ENCODE measurements around the gene ATP6V1B1. TPM values are rescaled to one million over a fixed set of nuclear protein-coding genes. Genes with fewer than 3 reads are reported as not detected.
A peak's percentile ranks its signal among the peaks of the same experiment; 100 is the strongest.

Gene ATP6V1B1
- total RNA-seq, 1 experiment from 2014 or later, result not detected

DNA sequence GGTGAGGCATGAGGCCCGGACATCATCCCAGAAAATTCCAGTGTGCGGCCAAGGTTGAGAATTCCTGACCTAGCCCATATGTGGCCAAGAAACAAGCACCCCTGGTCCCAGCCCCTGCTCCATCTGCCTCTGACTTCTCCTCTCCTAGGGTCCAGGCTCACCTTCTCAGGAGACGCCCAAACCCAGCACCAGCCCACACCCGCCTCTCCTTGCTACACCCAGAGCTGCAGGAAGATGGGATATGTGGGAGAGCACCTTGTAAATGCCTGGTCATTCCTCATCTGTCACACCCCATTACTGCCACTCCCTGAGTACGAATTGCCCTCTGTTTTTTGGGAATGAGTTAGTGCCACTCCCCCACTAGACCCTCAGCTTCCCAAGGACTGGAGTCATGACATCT, 7.3 kb upstream of the ATP6V1B1 start (continued):
- TF ChIP-seq NFE2L1 (CRISPR knock-in tag; IDR thresholded peaks at IDR 0.05), result no peak
- no peak for TF ChIP-seq NR3C1 (CRISPR knock-in tag; conservative IDR thresholded peaks at IDR 0.05; ENCODE audit: low read depth)
- no peak for TF ChIP-seq SOX15 (CRISPR knock-in tag; IDR thresholded peaks at IDR 0.05)
- no peak for TF ChIP-seq ATF3 (CRISPR knock-in tag; conservative IDR thresholded peaks at IDR 0.05)
- TF ChIP-seq TEAD4 (CRISPR knock-in tag; IDR thresholded peaks at IDR 0.05), result no peak

DNA sequence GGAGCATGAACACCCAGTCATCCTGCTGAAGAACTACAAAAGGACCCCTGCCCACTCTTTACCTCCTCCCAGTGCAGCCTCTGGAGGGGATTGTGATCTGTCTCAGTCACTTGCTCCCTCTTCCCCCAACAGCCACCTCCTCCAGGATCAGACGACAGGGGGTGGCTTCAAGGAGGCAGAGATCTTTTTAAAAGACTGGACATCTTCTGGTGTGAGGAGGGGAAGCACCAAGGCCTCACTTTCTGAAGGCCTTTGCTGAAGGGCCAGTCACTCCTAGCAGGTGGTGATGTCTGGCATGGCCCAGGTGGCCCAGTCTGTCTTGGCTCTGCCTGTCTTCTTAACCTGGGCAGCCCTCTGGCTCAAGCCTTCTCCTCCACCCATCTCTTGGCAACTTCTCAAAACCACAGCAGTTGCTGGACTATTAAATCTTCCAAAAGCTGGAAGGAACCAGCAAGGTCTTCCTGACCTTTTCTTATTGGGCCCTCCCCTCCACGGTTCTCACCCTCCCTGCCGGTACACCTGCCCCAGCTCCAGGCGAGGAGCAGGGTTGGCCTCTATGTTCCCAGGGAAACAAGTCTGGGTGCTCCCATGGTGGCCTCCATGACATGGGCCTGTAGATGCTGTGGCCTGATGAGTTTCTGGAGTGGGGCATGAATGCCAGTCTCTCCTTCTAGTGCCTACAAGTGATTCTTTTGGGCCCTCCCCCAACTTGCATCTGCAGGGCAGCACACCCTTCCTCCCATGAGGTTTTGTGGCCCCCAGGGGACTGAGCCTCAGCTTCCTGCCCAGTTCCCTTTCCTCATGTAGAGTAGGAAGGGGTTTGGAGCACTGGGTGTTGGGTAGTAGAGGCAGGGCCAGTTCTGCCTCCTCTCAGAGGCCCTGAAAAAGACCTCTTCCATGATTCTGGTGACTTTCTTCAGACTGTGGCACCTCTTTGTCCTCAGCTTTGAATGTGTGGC, 5.0 kb upstream of the ATP6V1B1 start:
- H3K4me1 Mint-ChIP-seq, result peaks cover 5% of the 10 kb centered on the region
- no peak for ATAC-seq
- no peak overlapping the region for H3K27ac Mint-ChIP-seq
- TF ChIP-seq TP53 (CRISPR knock-in tag; IDR thresholded peaks at IDR 0.05), result no peak
- H3K4me3 Mint-ChIP-seq, result no peak overlapping the region
- no peaks in the 10 kb centered on the region for H3K36me3 Mint-ChIP-seq
- peaks cover 39% of the 10 kb centered on the region for H3K27me3 Mint-ChIP-seq (ENCODE audit: low read depth)
- ChIA-PET POLR2A (no interaction called here), CTCF (interaction anchor here (0.7 to 2.0 kb wide), 7 partner anchors 10 to 74 kb away, joined by 3 to 12 read pairs (median 5); no protein-coding TSS in a partner anchor)
- no peak for DNase-seq (ENCODE audit: low spot score)
- H3K9me3 Mint-ChIP-seq, result no peaks in the 10 kb centered on the region

GRCh38 chr2:70931376-70932000, 4.2 kb upstream of the ATP6V1B1 start:
- no peak for DNase-seq (ENCODE audit: low spot score)

More at GRCh38 chr2:70931376-70932000, 4.2 kb upstream of the ATP6V1B1 start:
- TF ChIP-seq ZBTB21 (CRISPR knock-in tag; IDR thresholded peaks at IDR 0.05; ENCODE audit: borderline replicate concordance) (no peak), NR3C1 (CRISPR knock-in tag; conservative IDR thresholded peaks at IDR 0.05; ENCODE audit: low read depth) (no peak), MYBL2 (CRISPR knock-in tag; IDR thresholded peaks at IDR 0.05) (no peak), JAZF1 (CRISPR knock-in tag; IDR thresholded peaks at IDR 0.05) (no peak), RELA (CRISPR knock-in tag; IDR thresholded peaks at IDR 0.05; ENCODE audit: borderline replicate concordance) (no peak), GRHL2 (CRISPR knock-in tag; IDR thresholded peaks at IDR 0.05; ENCODE audit: insufficient replicate concordance, severe bottlenecking) (no peak), OVOL2 (CRISPR knock-in tag; IDR thresholded peaks at IDR 0.05; ENCODE audit: borderline replicate concordance) (no peak)
- TF ChIP-seq, protein P1, sequence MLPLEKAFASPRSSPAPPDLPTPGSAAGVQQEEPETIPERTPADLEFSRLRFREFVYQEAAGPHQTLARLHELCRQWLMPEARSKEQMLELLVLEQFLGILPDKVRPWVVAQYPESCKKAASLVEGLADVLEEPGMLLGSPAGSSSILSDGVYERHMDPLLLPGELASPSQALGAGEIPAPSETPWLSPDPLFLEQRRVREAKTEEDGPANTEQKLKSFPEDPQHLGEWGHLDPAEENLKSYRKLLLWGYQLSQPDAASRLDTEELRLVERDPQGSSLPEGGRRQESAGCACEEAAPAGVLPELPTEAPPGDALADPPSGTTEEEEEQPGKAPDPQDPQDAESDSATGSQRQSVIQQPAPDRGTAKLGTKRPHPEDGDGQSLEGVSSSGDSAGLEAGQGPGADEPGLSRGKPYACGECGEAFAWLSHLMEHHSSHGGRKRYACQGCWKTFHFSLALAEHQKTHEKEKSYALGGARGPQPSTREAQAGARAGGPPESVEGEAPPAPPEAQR (CRISPR knock-in tag; IDR thresholded peaks at IDR 0.05), result no peak
- TF ChIP-seq, protein P2, sequence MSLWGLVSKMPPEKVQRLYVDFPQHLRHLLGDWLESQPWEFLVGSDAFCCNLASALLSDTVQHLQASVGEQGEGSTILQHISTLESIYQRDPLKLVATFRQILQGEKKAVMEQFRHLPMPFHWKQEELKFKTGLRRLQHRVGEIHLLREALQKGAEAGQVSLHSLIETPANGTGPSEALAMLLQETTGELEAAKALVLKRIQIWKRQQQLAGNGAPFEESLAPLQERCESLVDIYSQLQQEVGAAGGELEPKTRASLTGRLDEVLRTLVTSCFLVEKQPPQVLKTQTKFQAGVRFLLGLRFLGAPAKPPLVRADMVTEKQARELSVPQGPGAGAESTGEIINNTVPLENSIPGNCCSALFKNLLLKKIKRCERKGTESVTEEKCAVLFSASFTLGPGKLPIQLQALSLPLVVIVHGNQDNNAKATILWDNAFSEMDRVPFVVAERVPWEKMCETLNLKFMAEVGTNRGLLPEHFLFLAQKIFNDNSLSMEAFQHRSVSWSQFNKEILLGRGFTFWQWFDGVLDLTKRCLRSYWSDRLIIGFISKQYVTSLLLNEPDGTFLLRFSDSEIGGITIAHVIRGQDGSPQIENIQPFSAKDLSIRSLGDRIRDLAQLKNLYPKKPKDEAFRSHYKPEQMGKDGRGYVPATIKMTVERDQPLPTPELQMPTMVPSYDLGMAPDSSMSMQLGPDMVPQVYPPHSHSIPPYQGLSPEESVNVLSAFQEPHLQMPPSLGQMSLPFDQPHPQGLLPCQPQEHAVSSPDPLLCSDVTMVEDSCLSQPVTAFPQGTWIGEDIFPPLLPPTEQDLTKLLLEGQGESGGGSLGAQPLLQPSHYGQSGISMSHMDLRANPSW (CRISPR knock-in tag; conservative IDR thresholded peaks at IDR 0.05; ENCODE audit: low read depth), result no peak
- TF ChIP-seq, protein P3, sequence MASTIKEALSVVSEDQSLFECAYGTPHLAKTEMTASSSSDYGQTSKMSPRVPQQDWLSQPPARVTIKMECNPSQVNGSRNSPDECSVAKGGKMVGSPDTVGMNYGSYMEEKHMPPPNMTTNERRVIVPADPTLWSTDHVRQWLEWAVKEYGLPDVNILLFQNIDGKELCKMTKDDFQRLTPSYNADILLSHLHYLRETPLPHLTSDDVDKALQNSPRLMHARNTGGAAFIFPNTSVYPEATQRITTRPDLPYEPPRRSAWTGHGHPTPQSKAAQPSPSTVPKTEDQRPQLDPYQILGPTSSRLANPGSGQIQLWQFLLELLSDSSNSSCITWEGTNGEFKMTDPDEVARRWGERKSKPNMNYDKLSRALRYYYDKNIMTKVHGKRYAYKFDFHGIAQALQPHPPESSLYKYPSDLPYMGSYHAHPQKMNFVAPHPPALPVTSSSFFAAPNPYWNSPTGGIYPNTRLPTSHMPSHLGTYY (CRISPR knock-in tag; IDR thresholded peaks at IDR 0.05), result no peak
- TF ChIP-seq, protein P4, sequence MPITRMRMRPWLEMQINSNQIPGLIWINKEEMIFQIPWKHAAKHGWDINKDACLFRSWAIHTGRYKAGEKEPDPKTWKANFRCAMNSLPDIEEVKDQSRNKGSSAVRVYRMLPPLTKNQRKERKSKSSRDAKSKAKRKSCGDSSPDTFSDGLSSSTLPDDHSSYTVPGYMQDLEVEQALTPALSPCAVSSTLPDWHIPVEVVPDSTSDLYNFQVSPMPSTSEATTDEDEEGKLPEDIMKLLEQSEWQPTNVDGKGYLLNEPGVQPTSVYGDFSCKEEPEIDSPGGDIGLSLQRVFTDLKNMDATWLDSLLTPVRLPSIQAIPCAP (CRISPR knock-in tag; IDR thresholded peaks at IDR 0.05), result no peak
- Mint-ChIP-seq H3K27me3 (ENCODE audit: low read depth) (peaks cover 34% of the 10 kb centered on the region), H3K4me3 (no peak overlapping the region), H3K27ac (no peak overlapping the region), H3K4me1 (peaks cover 8% of the 10 kb centered on the region), H3K36me3 (no peaks in the 10 kb centered on the region), H3K9me3 (no peaks in the 10 kb centered on the region)
- ATAC-seq, result peak; percentile 57
- ChIA-PET CTCF (interaction anchor here (0.7 to 2.0 kb wide), 9 partner anchors 9 to 75 kb away, joined by 3 to 12 read pairs (median 4); no protein-coding TSS in a partner anchor), POLR2A (no interaction called here)
